Colonic mucosa (tissue), 4 donors: ENCODE results near the gene LCP2. TPM values are rescaled to one million over a fixed set of nuclear protein-coding genes. Genes with fewer than 3 reads are reported as not detected.
A peak's percentile ranks its signal among the peaks of the same experiment; 100 is the strongest.

ENCODE experiments used
- DNase-seq: peaks from one replicate; pipeline ENCODE4 v3.0.0-alpha.2; 2020
- H3K27ac ChIP-seq: fragments of 200-600 bp; one replicate; pipeline ENCODE4 v1.8.0; 2021
- H3K27me3 ChIP-seq: fragments of 200-600 bp; one replicate; pipeline ENCODE4 v1.8.0; 2021
- H3K36me3 ChIP-seq: fragments of 200-600 bp; one replicate; pipeline ENCODE4 v1.8.0; 2021
- H3K4me1 ChIP-seq: fragments of 200-600 bp; one replicate; pipeline ENCODE4 v1.8.0; 2021; ENCODE audit warnings: mild to moderate bottlenecking
- H3K4me3 ChIP-seq: fragments of 200-600 bp; one replicate; pipeline ENCODE4 v1.8.0; 2021
- H3K9ac ChIP-seq, 2 donors: one replicate each; pipeline ENCODE4 v1.7.0; 2013; ENCODE audit warnings: control low read depth in 2 of 2, low read depth in 2 of 2, low read length in 2 of 2
- H3K9me3 ChIP-seq: fragments of 200-600 bp; one replicate; pipeline ENCODE4 v1.8.0; 2021
- intact Hi-C: fragments of 100-400 bp; cut with DNase I; formaldehyde crosslinking; loops from one replicate; pipeline ENCODE4 v1.14.1; 2022
- total RNA-seq, 2 donors: library from RNA; stranded (reverse); fragmentation: NEBNext Ultra II Directional in 1 of 2; extraction: Animal tissue kit (Norgen Biotek cat#: 25700) in 1 of 2; gene quantifications; one replicate each; pipeline ENCODE4 v1.2.1, GENCODE V29; 2021
- TF ChIP-seq, protein P1 (sequence below): fragments of 200-600 bp; IDR thresholded peaks from one replicate; pipeline ENCODE4 v1.8.0; 2022; ENCODE audit warnings: antibody characterized with exemption, mild to moderate bottlenecking
- donor health status: healthy.
- donor health status: DM: no; HTN: no; CAD: no.
- donor health status: DM: no; HTN: no; CAD: no.

Gene LCP2
- total RNA-seq, 2 donors from 2014 or later = 8.0 to 13.4 TPM

GRCh38 chr5:170301149-170301548, 3.6 kb upstream of the LCP2 start:
- H3K9me3 ChIP-seq = no peaks in the 10 kb centered on the region
- DNase-seq = no peak
- H3K4me1 ChIP-seq = no peaks in the 10 kb centered on the region

DNA sequence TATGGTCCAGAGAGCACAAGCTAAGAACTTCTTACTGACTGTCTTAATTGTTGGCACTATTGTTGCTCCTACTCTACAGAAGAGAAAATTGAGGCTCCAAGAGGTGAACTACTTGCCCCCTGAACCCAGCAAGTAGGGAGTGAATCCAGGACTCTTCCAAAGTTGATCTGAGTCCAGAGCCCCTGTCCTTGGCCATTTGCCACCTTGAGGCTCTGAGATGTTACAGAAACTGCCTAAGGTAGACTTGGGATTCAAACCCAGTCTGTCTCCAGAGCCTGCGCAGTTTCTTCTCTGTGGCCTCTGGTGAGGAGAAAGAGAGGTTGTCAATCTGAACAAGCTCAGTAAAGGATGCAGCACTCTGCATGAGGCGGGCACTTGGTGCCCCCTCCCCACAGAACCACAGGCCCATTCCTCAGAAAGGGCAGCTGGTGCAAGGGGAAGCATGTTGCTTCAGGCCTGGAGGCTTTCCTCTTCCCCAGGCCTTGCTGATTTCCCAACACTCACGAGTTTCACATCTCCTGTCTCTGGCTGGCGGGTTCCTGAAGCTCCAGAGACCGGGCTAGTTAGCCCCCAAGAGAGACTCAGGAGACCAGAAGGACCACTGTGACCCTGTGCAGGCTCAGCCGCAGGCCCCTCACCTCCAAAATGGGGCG, 2.9 kb upstream of the LCP2 start:
- H3K9ac ChIP-seq = no peak overlapping the region
- H3K4me3 ChIP-seq = no peak overlapping the region
- TF ChIP-seq, protein P1, sequence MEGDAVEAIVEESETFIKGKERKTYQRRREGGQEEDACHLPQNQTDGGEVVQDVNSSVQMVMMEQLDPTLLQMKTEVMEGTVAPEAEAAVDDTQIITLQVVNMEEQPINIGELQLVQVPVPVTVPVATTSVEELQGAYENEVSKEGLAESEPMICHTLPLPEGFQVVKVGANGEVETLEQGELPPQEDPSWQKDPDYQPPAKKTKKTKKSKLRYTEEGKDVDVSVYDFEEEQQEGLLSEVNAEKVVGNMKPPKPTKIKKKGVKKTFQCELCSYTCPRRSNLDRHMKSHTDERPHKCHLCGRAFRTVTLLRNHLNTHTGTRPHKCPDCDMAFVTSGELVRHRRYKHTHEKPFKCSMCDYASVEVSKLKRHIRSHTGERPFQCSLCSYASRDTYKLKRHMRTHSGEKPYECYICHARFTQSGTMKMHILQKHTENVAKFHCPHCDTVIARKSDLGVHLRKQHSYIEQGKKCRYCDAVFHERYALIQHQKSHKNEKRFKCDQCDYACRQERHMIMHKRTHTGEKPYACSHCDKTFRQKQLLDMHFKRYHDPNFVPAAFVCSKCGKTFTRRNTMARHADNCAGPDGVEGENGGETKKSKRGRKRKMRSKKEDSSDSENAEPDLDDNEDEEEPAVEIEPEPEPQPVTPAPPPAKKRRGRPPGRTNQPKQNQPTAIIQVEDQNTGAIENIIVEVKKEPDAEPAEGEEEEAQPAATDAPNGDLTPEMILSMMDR = no peak
- intact Hi-C loops = no loop called here
- no peaks in the 10 kb centered on the region for H3K27me3 ChIP-seq
- no peak for DNase-seq
- H3K36me3 ChIP-seq = no peaks in the 10 kb centered on the region
- H3K27ac ChIP-seq = peak overlapping the region; percentile 18
- H3K4me1 ChIP-seq = no peaks in the 10 kb centered on the region
- no peaks in the 10 kb centered on the region for H3K9me3 ChIP-seq

More at GRCh38 chr5:170301149-170301548, 3.6 kb upstream of the LCP2 start:
- intact Hi-C loops = no loop called here
- TF ChIP-seq, protein P1 = no peak
- no peaks in the 10 kb centered on the region for H3K27me3 ChIP-seq
- no peak overlapping the region for H3K4me3 ChIP-seq
- H3K27ac ChIP-seq = no peak overlapping the region
- no peaks in the 10 kb centered on the region for H3K36me3 ChIP-seq
- H3K9ac ChIP-seq = no peak overlapping the region

DNA sequence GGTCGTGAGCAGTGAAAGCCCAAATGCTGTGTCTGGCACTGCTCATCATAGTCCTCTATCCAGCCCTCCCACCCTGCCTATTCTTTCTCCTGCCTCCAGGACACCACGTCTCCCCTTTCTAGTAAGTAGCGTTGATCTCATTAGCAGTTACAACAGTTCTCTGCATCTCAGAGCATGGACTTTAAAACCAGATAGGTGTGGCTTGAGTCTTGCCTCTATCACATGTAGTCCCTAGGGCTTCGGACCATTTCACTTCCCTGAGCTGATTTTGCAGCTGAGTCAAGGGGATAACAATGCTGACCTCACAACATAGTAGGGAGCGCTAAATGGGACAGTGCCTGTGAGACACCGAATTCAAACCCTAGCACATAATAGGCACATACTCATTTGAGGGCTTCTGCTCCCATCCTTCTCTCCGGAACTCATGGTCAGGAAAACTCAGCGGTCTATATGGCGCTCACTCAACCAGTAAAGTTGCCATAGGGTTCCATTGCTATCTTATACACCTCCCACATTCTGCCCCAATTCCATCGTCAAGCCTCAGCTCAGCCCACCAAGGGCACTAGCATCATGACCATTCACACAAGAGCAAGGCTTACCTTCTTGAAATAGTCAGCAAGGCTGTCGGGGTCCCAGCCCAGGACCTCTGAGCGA, 515 bp downstream of the LCP2 start:
- no peaks in the 10 kb centered on the region for H3K27me3 ChIP-seq
- TF ChIP-seq, protein P1 = no peak
- no peaks in the 10 kb centered on the region for H3K4me1 ChIP-seq
- peak overlapping the region; percentile 83 for H3K27ac ChIP-seq
- H3K9me3 ChIP-seq = no peaks in the 10 kb centered on the region
- no peak for DNase-seq
- intact Hi-C loops = no loop called here
- peak overlapping the region; percentile 38 to 64 for H3K9ac ChIP-seq
- H3K36me3 ChIP-seq = no peaks in the 10 kb centered on the region
- peak overlapping the region; percentile 35 for H3K4me3 ChIP-seq

DNA sequence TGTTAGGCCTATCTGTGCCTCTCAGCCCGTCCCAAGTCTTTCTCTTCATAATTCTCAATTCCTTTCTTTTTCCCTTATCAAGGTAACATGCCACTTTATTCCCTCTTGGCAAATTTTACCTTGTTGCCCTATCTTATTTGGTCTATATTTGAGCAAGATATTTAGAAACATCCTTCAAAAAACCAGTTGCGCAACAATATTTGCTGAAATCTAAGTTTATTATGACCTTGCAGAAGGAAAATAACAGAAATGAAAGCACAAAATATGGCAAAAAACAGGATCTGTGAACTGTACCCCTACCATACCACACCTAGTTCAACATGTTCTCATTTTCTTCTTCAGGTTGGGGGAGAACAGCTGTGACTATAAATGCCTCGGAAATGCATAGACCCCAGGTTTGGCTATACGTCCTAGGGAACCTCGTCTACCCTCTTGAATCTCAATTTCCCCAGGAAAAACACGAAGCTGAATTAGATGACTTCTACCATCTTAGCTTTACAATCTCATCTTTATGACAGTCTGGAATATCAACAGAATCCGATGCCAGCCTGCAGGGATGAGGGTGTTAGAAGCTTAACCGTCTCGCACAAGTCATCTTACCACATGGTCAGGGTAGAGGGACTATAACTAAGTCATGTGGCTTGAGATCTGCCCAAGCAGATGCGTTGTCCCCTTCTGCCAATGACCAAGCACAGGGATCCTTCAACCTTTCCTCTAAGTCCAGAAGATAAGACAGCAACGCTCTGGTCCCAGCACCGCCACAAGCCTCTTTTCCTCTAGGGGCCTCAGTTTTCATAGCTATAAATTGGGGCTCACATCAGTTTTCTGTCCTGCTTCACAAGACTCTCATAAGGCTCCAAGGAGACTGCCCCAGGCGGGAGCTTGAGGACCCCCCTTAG, 1.3 kb downstream of the LCP2 start:
- no peaks in the 10 kb centered on the region for H3K4me1 ChIP-seq
- DNase-seq = no peak
- TF ChIP-seq, protein P1 = no peak
- no peaks in the 10 kb centered on the region for H3K27me3 ChIP-seq
- H3K9ac ChIP-seq = peak overlapping the region; percentile 38 to 64
- peak overlapping the region; percentile 83 for H3K27ac ChIP-seq
- intact Hi-C loops = no loop called here
- no peaks in the 10 kb centered on the region for H3K36me3 ChIP-seq
- peak overlapping the region; percentile 35 for H3K4me3 ChIP-seq
- H3K9me3 ChIP-seq = no peaks in the 10 kb centered on the region

DNA sequence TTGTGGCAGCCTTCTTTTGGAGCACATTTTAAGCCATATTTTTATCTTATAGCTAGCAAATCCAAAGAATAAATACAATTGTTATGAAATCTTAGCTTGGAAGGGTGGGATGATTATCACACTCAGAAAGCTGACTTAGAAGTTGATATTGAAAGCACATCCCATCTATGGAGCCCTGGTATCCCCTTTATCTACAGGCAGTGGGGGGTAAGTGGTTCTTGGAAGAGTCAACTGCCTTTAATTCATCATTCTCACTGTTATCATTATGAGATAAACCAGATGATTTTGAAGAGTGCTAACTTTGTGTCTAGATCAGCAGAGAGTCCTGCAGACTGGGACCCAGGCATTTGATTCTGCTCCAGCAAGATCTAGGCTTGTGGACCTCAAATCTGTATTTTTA, 3.0 kb downstream of the LCP2 start:
- DNase-seq = no peak
- H3K4me3 ChIP-seq = peak overlapping the region; percentile 19
- H3K36me3 ChIP-seq = no peaks in the 10 kb centered on the region
- no peak overlapping the region for H3K9ac ChIP-seq
- H3K27ac ChIP-seq = no peak overlapping the region
- intact Hi-C loops = no loop called here
- no peaks in the 10 kb centered on the region for H3K27me3 ChIP-seq
- TF ChIP-seq, protein P1 = no peak
- no peaks in the 10 kb centered on the region for H3K9me3 ChIP-seq
- no peaks in the 10 kb centered on the region for H3K4me1 ChIP-seq
